Prostate gland (tissue), 2 donors: ENCODE measurements around the gene MYL12A. TPM values are rescaled to one million over a fixed set of nuclear protein-coding genes. Genes with fewer than 3 reads are reported as not detected.
"Not testable (repeated sequence)": the region's sequence is repeated elsewhere in the genome, so short reads cannot be mapped to it uniquely, and the experiment has no call there.

Experiments used
- DNase-seq: peaks from one replicate; pipeline ENCODE4 v3.0.0-alpha.2; 2019; ENCODE audit warnings: low spot score
- H3K27ac ChIP-seq, 2 donors: fragments of 200-600 bp; sonication (generic); 2 replicates each; pipeline ENCODE4 v1.5.1; 2017 to 2019
- H3K27me3 ChIP-seq: fragments of 200-600 bp; sonication (generic); replicated peaks from 2 replicates; pipeline ENCODE4 v1.5.1; 2019; ENCODE audit not compliant: insufficient read depth
- H3K36me3 ChIP-seq, 2 donors: fragments of 200-600 bp; sonication (generic); 1 replicate in 1 of 2; 2 replicates in 1 of 2; pipeline versions ENCODE4 v1.5.1 to v1.8.1; 2017 to 2019
- H3K4me1 ChIP-seq: fragments of 200-600 bp; sonication (generic); replicated peaks from 2 replicates; pipeline ENCODE4 v1.5.1; 2019
- H3K4me3 ChIP-seq, 2 donors: fragments of 200-600 bp; sonication (generic); 2 replicates each; pipeline ENCODE4 v1.5.1; 2017 to 2019
- H3K9me3 ChIP-seq: fragments of 200-600 bp; sonication (generic); 2 replicates; pipeline ENCODE4 v1.5.1; 2017
- POLR2A ChIP-seq: fragments of 450-650 bp; IDR thresholded peaks from one replicate; pipeline ENCODE4 v1.6.1; 2016; ENCODE audit warnings: antibody characterized with exemption, mild to moderate bottlenecking
- POLR2AphosphoS5 ChIP-seq: sonication (generic); formaldehyde crosslinking; IDR thresholded peaks from one replicate; pipeline ENCODE4 v1.6.1; 2017; ENCODE audit warnings: antibody characterized with exemption
- WGBS: methylation state at CpG from one replicate; pipeline ENCODE4 v1.1.5; 2018; 5-methylcytosine and 5-hydroxymethylcytosine counted together
- intact Hi-C: fragments of 100-400 bp; cut with DNase I; formaldehyde crosslinking; loops from one replicate; pipeline ENCODE4 v1.14.2; 2022
- total RNA-seq, 2 donors: library from RNA; depleted of rRNA; stranded (reverse); fragments of >200 nt; gene quantifications; one replicate each; pipeline ENCODE4 v1.1.0, GENCODE V29; 2016
- TF ChIP-seq, protein P1 (sequence below), 4 experiments: fragments of 200-600 bp in 2 of 4; fragments of 450-650 bp in 2 of 4; sonication (generic) in 2 of 4; IDR thresholded peaks; 1 replicate in 3 of 4; 2 replicates in 1 of 4; pipeline ENCODE4 v1.5.1; 2016 to 2019; ENCODE audit warnings: antibody characterized with exemption in 4 of 4, mild to moderate bottlenecking in 2 of 4, moderate library complexity in 2 of 4

Gene MYL12A
- total RNA-seq, 2 donors from 2014 or later, result 245 to 267 TPM

DNA sequence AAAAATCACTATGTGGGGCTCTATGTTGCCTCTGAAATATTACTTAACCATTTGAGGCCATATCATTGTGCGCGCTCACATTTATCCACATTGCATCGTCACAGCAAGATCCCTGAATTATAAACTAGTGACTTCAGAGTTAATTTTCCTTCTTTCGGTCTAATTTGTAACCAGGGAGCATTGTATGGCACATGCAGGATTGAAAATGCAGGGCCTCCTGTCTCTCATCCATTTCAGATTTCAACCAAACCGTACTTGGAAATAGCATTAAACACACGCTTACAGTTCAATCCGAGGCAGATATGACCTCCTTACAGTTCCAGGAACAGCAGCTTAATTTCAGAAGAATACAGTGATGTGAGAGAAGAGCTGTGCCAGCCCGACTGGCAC is 28.4 kb upstream of the MYL12A start:
- intact Hi-C loops, result no loop called here
- no peak overlapping the region for H3K27ac ChIP-seq
- H3K4me3 ChIP-seq, result no peak overlapping the region
- H3K27me3 ChIP-seq, result no peaks in the 10 kb centered on the region
- TF ChIP-seq, protein P1, sequence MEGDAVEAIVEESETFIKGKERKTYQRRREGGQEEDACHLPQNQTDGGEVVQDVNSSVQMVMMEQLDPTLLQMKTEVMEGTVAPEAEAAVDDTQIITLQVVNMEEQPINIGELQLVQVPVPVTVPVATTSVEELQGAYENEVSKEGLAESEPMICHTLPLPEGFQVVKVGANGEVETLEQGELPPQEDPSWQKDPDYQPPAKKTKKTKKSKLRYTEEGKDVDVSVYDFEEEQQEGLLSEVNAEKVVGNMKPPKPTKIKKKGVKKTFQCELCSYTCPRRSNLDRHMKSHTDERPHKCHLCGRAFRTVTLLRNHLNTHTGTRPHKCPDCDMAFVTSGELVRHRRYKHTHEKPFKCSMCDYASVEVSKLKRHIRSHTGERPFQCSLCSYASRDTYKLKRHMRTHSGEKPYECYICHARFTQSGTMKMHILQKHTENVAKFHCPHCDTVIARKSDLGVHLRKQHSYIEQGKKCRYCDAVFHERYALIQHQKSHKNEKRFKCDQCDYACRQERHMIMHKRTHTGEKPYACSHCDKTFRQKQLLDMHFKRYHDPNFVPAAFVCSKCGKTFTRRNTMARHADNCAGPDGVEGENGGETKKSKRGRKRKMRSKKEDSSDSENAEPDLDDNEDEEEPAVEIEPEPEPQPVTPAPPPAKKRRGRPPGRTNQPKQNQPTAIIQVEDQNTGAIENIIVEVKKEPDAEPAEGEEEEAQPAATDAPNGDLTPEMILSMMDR (IDR thresholded peaks at IDR 0.05), result no peak
- TF ChIP-seq POLR2AphosphoS5 (no peak), POLR2A (no peak)
- WGBS, result 79% methylated on average over 8 of the region's 8 CpGs
- H3K4me1 ChIP-seq, result no peaks in the 10 kb centered on the region
- no peaks in the 10 kb centered on the region for H3K9me3 ChIP-seq
- no peak for DNase-seq
- H3K36me3 ChIP-seq, result no peaks in the 10 kb centered on the region

DNA sequence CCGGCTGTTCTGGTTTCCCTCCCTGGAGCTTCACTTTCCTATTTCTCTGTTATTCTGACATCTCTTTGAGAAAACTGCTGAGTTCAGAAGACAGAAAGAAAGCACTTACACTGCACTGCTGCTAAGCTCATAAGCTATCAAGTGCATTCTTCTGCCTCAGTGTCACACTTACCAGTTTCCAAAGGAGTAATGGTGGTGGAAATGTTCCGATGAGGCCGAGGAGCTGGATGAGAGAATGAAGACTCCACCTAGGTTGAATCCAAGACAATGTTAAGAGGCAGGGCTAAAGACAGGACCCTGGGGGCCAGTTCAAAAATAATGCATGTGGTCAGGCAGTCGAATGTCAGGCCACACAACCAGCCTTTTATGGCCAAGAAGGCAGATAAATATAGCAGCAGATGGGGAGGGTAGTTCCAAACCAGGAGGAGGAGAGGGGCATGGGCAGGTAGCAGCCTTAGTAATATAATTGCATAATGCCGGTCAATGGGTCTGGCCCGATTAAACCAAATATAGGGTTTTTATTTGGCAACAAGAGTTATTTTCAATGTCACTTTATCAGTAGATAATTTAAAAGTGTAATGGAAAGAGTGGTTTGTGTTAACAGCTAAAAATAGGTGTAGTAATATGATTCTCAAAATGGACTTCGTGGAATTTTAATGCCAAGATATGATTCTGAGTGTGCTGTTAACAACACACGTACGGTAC is 27.8 kb upstream of the MYL12A start, which contains the start of gene MYOM1:
TSS of gene MYOM1 (minus strand) at position 338 of the 705 bp plus-strand sequence. CDS start 4,745 bp downstream, outside the sequence.
- Histone ChIP-seq H3K9me3 (no peaks in the 10 kb centered on the region), H3K36me3 (no peaks in the 10 kb centered on the region), H3K4me1 (no peaks in the 10 kb centered on the region), H3K4me3 (no peak within 1 kb of the TSS), H3K27me3 (no peaks in the 10 kb centered on the region), H3K27ac (no peak within 1 kb of the TSS)
- intact Hi-C loops, result no loop called here
- no peak for DNase-seq
- TF ChIP-seq, protein P1 (IDR thresholded peaks at IDR 0.05), result no peak
- TF ChIP-seq POLR2AphosphoS5 (no peak), POLR2A (no peak)
- WGBS, result 66% methylated on average over 9 of the region's 9 CpGs

GRCh38 chr18:3220868-3221267 is 26.7 kb upstream of the MYL12A start:
- intact Hi-C loops, H3K4me1 ChIP-seq, H3K9me3 ChIP-seq, H3K4me3 ChIP-seq, H3K27ac ChIP-seq, H3K36me3 ChIP-seq, DNase-seq, H3K27me3 ChIP-seq: not testable (repeated sequence)
- 90% methylated on average over 4 of the region's 4 CpGs for WGBS

DNA sequence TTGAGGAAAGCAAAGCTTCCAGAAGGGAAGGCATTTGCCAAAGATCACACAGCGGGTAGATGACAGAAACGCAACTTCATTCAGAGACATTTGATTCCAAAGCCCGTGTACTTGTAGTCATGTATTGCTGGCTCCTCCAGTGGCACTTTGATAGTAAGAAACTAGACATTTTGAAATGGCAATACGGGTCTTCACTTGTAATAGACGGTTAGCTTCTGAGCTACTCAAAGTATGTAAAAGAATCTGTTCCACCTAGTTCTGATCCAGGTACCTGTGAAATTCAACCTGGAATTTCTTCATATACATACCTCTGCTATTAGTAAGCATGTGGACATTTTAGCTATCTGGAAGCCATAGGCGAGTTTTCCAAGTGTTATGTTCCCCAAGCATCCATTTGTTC is 26.1 kb upstream of the MYL12A start:
- Histone ChIP-seq H3K4me1 (no peaks in the 10 kb centered on the region), H3K27me3 (no peaks in the 10 kb centered on the region), H3K36me3 (no peaks in the 10 kb centered on the region), H3K27ac (no peak overlapping the region), H3K9me3 (no peaks in the 10 kb centered on the region), H3K4me3 (no peak overlapping the region)
- no peak for DNase-seq
- WGBS, result 88% methylated on average over 6 of the region's 6 CpGs
- intact Hi-C loops, result no loop called here
- TF ChIP-seq POLR2AphosphoS5 (no peak), POLR2A (no peak)
- TF ChIP-seq, protein P1 (IDR thresholded peaks at IDR 0.05), result no peak

DNA sequence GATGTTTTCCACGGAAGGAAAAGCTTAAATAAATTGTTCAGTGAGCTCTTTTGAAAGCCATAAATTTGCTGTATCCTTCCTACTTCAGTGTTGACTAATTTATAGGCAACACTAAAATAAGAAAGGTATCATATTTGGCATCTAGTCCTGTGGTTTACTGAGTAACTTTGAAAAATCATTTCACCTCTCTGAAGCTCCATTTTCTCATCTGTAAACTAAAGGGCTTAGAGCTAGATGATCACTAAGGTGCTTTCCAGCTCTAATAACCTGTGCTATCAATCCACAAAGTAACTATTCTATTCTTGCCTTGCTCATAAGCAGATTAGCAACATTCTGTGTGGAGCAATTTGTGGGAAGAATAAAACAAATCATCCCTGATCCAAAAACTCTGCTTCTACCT is 24.2 kb upstream of the MYL12A start:
- Histone ChIP-seq H3K27ac (no peak overlapping the region), H3K4me3 (no peak overlapping the region), H3K27me3 (no peaks in the 10 kb centered on the region), H3K36me3 (no peaks in the 10 kb centered on the region), H3K9me3 (no peaks in the 10 kb centered on the region), H3K4me1 (no peaks in the 10 kb centered on the region)
- DNase-seq, result no peak
- intact Hi-C loops, result no loop called here
- WGBS, result 42% methylated on average over 1 of the region's 1 CpG
- TF ChIP-seq POLR2A (no peak), POLR2AphosphoS5 (no peak)
- TF ChIP-seq, protein P1 (IDR thresholded peaks at IDR 0.05), result no peak
